AG09309 (cell line): ENCODE measurements around the gene FBXW12.

Source experiments
- DNase-seq: peaks from one replicate; pipeline ENCODE4 v3.0.0-alpha.2; 2010; ENCODE audit warnings: low read depth
- H3K4me3 ChIP-seq: 2 replicates; pipeline ENCODE4 v1.5.1; 2011; ENCODE audit warnings: mild to moderate bottlenecking, low read depth, low read length, moderate library complexity; ENCODE audit not compliant: control insufficient read depth
- TF ChIP-seq, protein P1 (sequence below): IDR thresholded peaks from 2 replicates; pipeline ENCODE4 v1.5.1; 2011; ENCODE audit warnings: mild to moderate bottlenecking, low read depth, low read length, inconsistent platforms; ENCODE audit not compliant: insufficient read depth, control insufficient read depth; ENCODE audit errors: missing control alignments

FBXW12 gene

GRCh38 chr3:48404440-48405342 lies 32.7 kb downstream of the FBXW12 start:
- TF ChIP-seq, protein P1, sequence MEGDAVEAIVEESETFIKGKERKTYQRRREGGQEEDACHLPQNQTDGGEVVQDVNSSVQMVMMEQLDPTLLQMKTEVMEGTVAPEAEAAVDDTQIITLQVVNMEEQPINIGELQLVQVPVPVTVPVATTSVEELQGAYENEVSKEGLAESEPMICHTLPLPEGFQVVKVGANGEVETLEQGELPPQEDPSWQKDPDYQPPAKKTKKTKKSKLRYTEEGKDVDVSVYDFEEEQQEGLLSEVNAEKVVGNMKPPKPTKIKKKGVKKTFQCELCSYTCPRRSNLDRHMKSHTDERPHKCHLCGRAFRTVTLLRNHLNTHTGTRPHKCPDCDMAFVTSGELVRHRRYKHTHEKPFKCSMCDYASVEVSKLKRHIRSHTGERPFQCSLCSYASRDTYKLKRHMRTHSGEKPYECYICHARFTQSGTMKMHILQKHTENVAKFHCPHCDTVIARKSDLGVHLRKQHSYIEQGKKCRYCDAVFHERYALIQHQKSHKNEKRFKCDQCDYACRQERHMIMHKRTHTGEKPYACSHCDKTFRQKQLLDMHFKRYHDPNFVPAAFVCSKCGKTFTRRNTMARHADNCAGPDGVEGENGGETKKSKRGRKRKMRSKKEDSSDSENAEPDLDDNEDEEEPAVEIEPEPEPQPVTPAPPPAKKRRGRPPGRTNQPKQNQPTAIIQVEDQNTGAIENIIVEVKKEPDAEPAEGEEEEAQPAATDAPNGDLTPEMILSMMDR = no peak
- no peak overlapping the region for H3K4me3 ChIP-seq
- no peak for DNase-seq

DNA sequence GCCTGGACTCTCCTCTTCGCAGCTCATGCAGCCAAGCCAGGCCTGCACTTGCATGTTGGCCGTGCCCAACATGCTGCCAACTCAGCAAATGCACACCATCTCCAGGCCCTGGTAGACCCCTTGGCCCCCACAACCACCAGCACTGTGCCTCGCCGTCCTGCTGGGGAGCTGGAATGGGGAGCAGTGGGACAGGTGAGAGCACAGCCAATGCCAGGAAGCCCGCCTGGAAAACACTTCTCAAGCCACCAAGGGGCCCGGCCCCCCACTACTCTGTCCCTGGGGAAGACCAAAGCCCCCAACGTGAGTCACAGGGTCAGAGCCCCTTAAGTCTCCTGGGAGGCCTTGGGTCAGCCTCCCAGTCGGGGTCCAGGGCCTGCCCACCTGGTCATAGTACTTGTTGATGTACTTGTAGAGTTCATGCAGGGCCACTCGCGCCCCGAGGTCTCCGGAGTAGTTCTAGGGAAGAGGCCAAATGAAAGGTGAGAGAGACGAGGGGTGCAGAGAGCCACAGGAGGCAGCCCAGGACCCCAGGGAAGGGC lies 33.4 kb downstream of the FBXW12 start:
- DNase-seq = no peak
- TF ChIP-seq, protein P1 = no peak
- H3K4me3 ChIP-seq = no peak overlapping the region

GRCh38 chr3:48405971-48406370 lies 34.0 kb downstream of the FBXW12 start:
- no peak overlapping the region for H3K4me3 ChIP-seq
- no peak for DNase-seq
- TF ChIP-seq, protein P1 = no peak

- TF ChIP-seq, protein P1 = no peak
- no peak overlapping the region for H3K4me3 ChIP-seq
- DNase-seq = no peak
Measured at GRCh38 chr3:48406443-48407431, 34.7 kb downstream of the FBXW12 start.

GRCh38 chr3:48407542-48408099 lies 35.6 kb downstream of the FBXW12 start:
- no peak overlapping the region for H3K4me3 ChIP-seq
- TF ChIP-seq, protein P1 = no peak
- no peak for DNase-seq

DNA sequence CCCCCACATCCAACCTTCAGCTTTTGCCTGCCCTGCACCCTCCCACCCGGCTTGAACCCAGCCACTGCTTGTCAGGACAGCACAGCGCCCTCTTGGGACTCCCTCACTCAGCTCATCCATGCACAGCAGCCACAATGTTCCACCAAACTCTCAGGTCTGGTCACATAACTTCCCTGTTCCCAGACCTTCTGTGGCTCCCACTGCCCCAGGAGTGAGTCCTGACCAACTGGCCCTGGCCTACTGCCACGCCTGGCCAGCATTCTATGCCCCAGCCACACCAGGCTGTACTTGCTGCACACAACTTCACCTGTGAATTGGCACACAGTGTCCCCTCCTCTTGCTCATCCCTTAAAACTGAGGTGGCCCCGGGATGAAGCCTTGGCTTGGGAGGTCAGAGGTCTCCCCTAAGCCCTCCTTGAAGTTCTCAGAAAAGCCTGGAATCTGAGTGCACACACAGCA lies 36.8 kb downstream of the FBXW12 start:
- H3K4me3 ChIP-seq = no peak overlapping the region
- TF ChIP-seq, protein P1 = peak; percentile 2
- no peak for DNase-seq
